H7 (cell line): ENCODE data around the gene TIGAR. TPM values are rescaled to one million over a fixed set of nuclear protein-coding genes. Genes with fewer than 3 reads are reported as not detected.

Experiments used
- DNase-seq: peaks from one replicate; pipeline ENCODE4 v3.0.0; 2012
- H3K27me3 ChIP-seq: 2 replicates; pipeline ENCODE4 v1.6.0; 2011; ENCODE audit warnings: mild to moderate bottlenecking, low read length; ENCODE audit not compliant: control insufficient read depth, insufficient read depth
- H3K36me3 ChIP-seq: replicated peaks from 2 replicates; pipeline ENCODE4 v1.5.1; 2011; ENCODE audit warnings: low read length; ENCODE audit not compliant: control insufficient read depth, insufficient read depth
- H3K4me3 ChIP-seq: 2 replicates; pipeline ENCODE4 v1.5.1; 2011; ENCODE audit warnings: low read depth, mild to moderate bottlenecking, control low read depth, low read length, moderate library complexity; ENCODE audit not compliant: insufficient read depth
- total RNA-seq: library from RNA; depleted of rRNA; stranded (reverse); fragments of >200 nt; shearing (Covaris generic); gene quantifications from 2 replicates; pipeline ENCODE4 v1.2.3, GENCODE V29; 2014; rRNA removed

The TIGAR gene
- total RNA-seq, 1 experiment from 2014 or later: 3.4 TPM

GRCh38 chr12:4395818-4396217 lies 74.8 kb downstream of the TIGAR start:
- DNase-seq: no peak
- Histone ChIP-seq H3K36me3 (no peaks in the 10 kb centered on the region), H3K4me3 (no peak overlapping the region), H3K27me3 (no peaks in the 10 kb centered on the region)

GRCh38 chr12:4401117-4401516 lies 80.1 kb downstream of the TIGAR start:
- Histone ChIP-seq H3K36me3 (no peaks in the 10 kb centered on the region), H3K27me3 (no peaks in the 10 kb centered on the region), H3K4me3 (no peak overlapping the region)
- DNase-seq: no peak

- no peaks in the 10 kb centered on the region for H3K36me3 ChIP-seq
- H3K27me3 ChIP-seq: no peaks in the 10 kb centered on the region
- no peak for DNase-seq
- no peak overlapping the region for H3K4me3 ChIP-seq
Measured at GRCh38 chr12:4402996-4403395, 82.0 kb downstream of the TIGAR start.

Other genes with a start within 250 kb of the TIGAR start
- 136 and 201 TPM in 2 replicates for gene CCND2, start 47.5 kb upstream of the TIGAR start, total RNA-seq
- gene FGF23, start 58.5 kb downstream of the TIGAR start, total RNA-seq: 0.17 and 0.37 TPM in 2 replicates
- not detected in 2 replicates for gene FGF6, start 124.6 kb downstream of the TIGAR start, total RNA-seq
- gene RAD51AP1, start 217.7 kb downstream of the TIGAR start, total RNA-seq: 59.7 and 87.2 TPM in 2 replicates
- gene DYRK4, start 241.0 kb downstream of the TIGAR start, total RNA-seq: 25.5 and 30.6 TPM in 2 replicates